ENCODE results near the gene KIF22.
"Not testable (repeated sequence)": the region's sequence is repeated elsewhere in the genome, so short reads cannot be mapped to it uniquely, and the experiment has no call there.

KIF22 gene

GRCh38 chr16:29813644-29814562 is 23.4 kb downstream of the KIF22 start:
- no peak for DNase-seq (ENCODE audit: low read depth in 1 of 2, low spot score in 1 of 2)

- no peak for DNase-seq (ENCODE audit: low read depth in 1 of 2, low spot score in 1 of 2)
Measured at GRCh38 chr16:29814592-29814991, 24.0 kb downstream of the KIF22 start.

GRCh38 chr16:29815032-29815721 is 24.6 kb downstream of the KIF22 start:
- DNase-seq (ENCODE audit: low read depth in 1 of 2, low spot score in 1 of 2): peak in 1 of 2 donors; percentile 34

- DNase-seq (ENCODE audit: low read depth in 1 of 2, low spot score in 1 of 2): peak; percentile 96 to 97
Measured at GRCh38 chr16:29815793-29816693, 25.5 kb downstream of the KIF22 start, which contains the start of gene PAGR1. TSS of gene PAGR1 (plus strand) at chr16:29816152. CDS start at chr16:29816526, 374 bp downstream.

GRCh38 chr16:29816694-29817441 is 26.3 kb downstream of the KIF22 start:
- no peak for DNase-seq (ENCODE audit: low read depth in 1 of 2, low spot score in 1 of 2)

- no peak for DNase-seq (ENCODE audit: low read depth in 1 of 2, low spot score in 1 of 2)
Measured at GRCh38 chr16:29818082-29818481, 27.5 kb downstream of the KIF22 start.

- no peak for DNase-seq (ENCODE audit: low read depth in 1 of 2, low spot score in 1 of 2)
Measured at GRCh38 chr16:29819506-29819905, 29.0 kb downstream of the KIF22 start.

- no peak for DNase-seq (ENCODE audit: low read depth in 1 of 2, low spot score in 1 of 2)
Measured at GRCh38 chr16:29820271-29820701, 29.7 kb downstream of the KIF22 start, which contains the start of gene MVP. TSS of gene MVP (plus strand) at chr16:29820462. CDS start at chr16:29830550, 10,088 bp downstream.

- no peak for DNase-seq (ENCODE audit: low read depth in 1 of 2, low spot score in 1 of 2)
Measured at GRCh38 chr16:29820730-29821642, 30.4 kb downstream of the KIF22 start.

GRCh38 chr16:29821643-29822115 is 31.1 kb downstream of the KIF22 start:
- DNase-seq (ENCODE audit: low read depth in 1 of 2, low spot score in 1 of 2): no peak

- no peak for DNase-seq (ENCODE audit: low read depth in 1 of 2, low spot score in 1 of 2)
Measured at GRCh38 chr16:29824589-29825144, 34.1 kb downstream of the KIF22 start.

- DNase-seq (ENCODE audit: low read depth in 1 of 2, low spot score in 1 of 2): no peak
Measured at GRCh38 chr16:29825145-29826044, 34.8 kb downstream of the KIF22 start.

- no peak for DNase-seq (ENCODE audit: low read depth in 1 of 2, low spot score in 1 of 2)
Measured at GRCh38 chr16:29826342-29826695, 35.8 kb downstream of the KIF22 start.

GRCh38 chr16:29830774-29831173 is 40.2 kb downstream of the KIF22 start:
- no peak for DNase-seq (ENCODE audit: low read depth in 1 of 2, low spot score in 1 of 2)

GRCh38 chr16:29831490-29831889 is 40.9 kb downstream of the KIF22 start:
- no peak for DNase-seq (ENCODE audit: low read depth in 1 of 2, low spot score in 1 of 2)

- not testable (repeated sequence) for DNase-seq (ENCODE audit: low read depth in 1 of 2, low spot score in 1 of 2)
Measured at GRCh38 chr16:29833219-29833618, 42.7 kb downstream of the KIF22 start.

GRCh38 chr16:29834079-29834478 is 43.5 kb downstream of the KIF22 start:
- DNase-seq (ENCODE audit: low read depth in 1 of 2, low spot score in 1 of 2): no peak

- DNase-seq (ENCODE audit: low read depth in 1 of 2, low spot score in 1 of 2): no peak
Measured at GRCh38 chr16:29835926-29836325, 45.4 kb downstream of the KIF22 start.

All from activated T-helper 1 cell treated with anti-CD3 and anti-CD28 coated beads, Interleukin-2, amount 50 U/mL, for 16 hours (primary cell).